Effector CD4-positive, alpha-beta T cell (primary cell): ENCODE data around the gene EID3.
"Not testable (repeated sequence)": the region's sequence is repeated elsewhere in the genome, so short reads cannot be mapped to it uniquely, and the experiment has no call there.

Experiments used
- DNase-seq: peaks from one replicate; pipeline ENCODE4 v3.0.0-alpha.2; 2020

The EID3 gene

GRCh38 chr12:104290320-104290719 lies 13.2 kb upstream of the EID3 start:
- DNase-seq, result no peak

GRCh38 chr12:104290855-104291254 lies 12.7 kb upstream of the EID3 start:
- DNase-seq, result no peak

DNA sequence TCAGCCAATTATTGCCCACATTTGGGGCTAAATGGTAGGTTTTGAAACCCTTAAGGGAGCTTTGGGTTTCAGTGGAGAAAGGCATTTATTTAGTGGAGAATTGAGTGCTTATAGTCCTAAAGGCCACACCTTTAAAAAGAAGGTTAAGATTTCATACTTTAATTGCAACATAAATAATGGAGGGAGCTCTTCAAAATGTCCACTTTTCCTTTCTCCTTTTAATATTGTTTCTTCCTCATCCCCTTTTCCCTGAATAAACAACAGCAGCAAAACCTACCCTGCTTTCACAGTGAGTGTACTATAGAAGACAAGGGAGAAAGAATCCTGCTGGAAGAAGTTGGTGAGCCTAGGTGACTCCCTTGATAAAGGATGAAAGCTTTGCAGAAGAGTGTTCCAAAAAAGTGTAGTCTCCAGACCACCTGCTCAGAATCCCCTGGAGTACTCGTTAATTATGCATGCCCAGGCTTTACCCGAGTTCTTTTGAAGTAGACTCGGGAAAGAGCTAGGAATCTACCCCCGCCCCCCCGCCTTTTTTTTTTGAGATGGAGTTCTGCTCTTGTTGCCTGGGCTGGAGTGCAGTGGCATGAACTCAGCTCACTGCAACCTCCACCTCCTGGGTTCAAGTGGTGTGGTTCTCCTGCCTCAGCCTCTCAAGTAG lies 11.5 kb upstream of the EID3 start:
- no peak for DNase-seq

- no peak for DNase-seq
Measured at GRCh38 chr12:104292872-104293794, 10.4 kb upstream of the EID3 start.

- DNase-seq, result not testable (repeated sequence)
Measured at GRCh38 chr12:104294158-104294859, 9.2 kb upstream of the EID3 start.

GRCh38 chr12:104294927-104295668 lies 8.4 kb upstream of the EID3 start:
- no peak for DNase-seq

DNA sequence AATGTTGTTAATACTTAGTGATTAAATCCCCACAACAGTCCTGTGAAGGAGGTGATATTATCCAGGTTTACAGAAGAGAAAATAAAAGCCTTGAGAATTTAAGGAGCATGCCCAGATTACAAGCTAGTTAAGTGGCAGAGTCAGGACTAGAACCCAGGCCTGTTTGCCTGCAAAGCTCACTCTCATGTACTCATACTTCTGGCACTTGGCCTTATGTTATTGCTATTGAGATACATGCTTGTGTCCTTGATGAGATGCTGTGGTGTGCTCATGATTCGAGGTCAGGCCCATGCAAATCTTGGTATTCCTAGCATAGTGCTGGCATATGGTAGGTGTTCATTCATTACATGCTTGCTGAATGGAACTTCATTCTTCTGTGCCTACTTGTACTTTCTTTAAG lies 7.6 kb upstream of the EID3 start:
- DNase-seq, result no peak

DNA sequence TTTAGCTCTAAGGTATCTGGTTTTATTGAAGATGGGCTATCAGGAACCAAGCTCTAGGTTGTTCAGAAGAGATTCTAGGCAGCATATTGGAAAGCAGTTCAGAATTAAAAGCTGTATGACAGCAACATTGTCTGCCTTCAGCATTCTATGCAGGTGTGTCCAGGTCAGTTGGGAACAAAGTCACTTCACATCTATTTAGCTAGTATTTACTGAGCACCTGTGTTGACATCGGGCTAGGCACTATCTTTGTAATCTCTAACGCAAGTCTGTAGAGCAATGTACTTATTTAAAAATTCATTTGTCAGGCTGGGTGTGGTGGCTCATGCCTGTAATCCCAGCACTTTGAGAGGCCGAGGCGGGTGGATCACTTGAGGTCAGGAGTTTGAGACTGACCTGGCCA lies 6.8 kb upstream of the EID3 start:
- no peak for DNase-seq

DNA sequence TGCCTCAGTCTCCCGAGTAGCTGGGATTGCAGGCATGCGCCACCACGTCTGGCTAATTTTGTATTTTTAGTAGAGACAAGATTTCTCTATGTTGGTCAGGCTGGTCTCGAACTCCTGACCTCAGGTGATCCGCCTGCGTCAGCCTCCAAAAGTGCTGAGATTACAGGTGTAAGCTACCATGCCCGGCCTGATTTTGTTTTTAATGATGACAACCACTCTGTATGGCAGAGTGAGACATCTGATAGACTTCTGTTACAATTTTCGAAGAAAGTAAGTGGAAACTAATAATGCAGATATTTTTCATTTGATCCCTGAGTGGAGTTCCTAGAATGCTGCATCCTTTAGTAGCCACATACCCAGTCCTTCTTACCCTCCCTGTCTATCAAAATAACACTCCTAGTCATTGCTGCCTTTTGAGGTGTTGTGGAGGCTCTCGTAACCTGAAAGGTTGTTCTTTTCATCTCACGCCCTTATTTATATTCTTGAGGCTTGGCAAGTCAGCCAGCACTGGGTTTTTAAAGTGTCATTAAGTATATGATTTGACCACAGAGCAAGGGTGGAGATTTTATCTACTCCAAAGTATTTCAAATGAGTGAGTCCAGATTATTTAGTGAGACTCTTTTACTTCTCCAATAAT lies 5.9 kb upstream of the EID3 start:
- no peak for DNase-seq

GRCh38 chr12:104299842-104300481 lies 3.6 kb upstream of the EID3 start:
- no peak for DNase-seq

GRCh38 chr12:104304261-104305009 lies 896 bp downstream of the EID3 start:
- DNase-seq, result no peak

- no peak for DNase-seq
Measured at GRCh38 chr12:104305349-104305748, 1.8 kb downstream of the EID3 start.

GRCh38 chr12:104306376-104306775 lies 2.8 kb downstream of the EID3 start:
- DNase-seq, result no peak

GRCh38 chr12:104306943-104307654 lies 3.6 kb downstream of the EID3 start:
- DNase-seq, result no peak

DNA sequence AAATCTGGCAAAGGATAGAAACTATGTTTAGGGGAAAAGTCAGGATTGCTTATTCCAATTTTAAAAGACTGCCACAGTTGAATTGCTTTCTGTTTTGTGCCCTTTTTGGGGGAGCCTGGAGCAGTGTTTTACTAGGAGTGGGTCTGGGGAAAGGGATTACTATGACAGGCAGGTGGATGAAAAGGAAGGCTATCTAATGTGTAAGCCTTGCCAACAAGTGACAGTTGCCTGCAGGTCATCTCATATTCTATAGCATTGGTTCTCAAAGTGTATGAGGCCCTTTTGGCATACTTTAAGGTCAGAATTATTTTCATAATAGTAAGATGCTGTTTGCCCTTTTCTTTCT lies 4.1 kb downstream of the EID3 start:
- no peak for DNase-seq

DNA sequence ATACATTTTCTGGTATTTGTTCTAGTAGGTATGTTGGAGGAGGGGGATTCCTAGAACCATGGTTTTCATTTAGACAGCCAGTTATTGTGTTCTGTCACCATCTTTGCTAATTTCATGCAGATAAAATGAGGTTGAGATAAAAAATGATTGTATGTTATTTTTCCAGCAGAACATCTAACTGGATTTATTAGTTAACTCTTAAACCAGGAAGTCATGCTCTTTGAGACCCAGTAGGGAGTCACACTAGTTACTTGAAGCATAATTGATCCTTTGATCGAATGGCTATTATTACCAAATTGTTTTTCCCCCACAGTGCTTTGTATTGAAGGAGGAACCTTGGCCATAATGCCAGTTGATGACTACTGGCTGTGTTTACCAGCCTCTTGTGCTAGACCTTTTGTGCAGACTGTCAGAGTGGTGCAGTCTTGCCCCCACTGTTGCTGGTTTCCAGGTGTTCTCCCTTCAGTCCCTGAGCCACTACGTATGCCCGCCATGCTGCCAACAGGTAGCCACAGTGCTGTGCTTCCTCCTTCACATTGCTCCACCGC lies 6.0 kb downstream of the EID3 start:
- DNase-seq, result no peak

DNA sequence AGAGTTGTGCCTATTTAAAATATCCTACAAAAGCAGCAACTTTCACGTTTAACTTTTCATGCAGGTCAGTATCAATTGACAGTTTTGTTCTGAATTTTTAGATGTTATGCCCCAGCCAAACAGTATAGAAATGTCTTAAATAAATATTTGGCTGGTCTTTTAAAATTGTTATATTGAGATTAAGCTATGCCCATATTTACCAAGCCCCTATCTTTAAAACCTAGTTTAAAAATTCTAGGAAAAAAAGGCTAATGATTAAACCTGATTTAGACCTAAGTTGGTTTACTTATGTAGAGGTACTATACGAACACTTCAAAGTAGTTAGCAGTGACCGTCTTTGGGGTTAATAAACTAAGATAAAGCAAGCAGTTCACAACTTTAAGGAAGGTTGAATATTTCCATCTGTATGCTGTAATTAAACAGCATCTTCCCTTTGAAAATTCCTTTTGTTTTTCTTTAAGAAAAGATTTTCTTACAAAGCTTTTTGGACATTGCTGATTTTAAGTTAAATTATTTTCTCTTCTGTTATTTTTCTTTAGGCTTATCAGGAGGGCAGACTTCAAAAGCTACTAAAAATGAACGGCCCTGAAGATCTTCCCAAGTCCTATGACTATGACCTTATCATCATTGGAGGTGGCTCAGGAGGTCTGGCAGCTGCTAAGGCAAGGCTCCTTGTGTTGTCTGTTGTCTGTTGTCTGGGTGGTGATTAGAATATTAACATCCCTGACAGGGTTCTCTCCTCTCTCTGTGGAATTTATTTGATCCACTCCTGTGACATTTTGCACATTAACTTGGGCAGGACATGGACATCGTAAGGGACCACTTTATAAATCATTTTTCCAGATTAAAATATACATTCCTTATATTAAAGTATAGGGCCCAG lies 7.5 kb downstream of the EID3 start:
- DNase-seq, result no peak

- no peak for DNase-seq
Measured at GRCh38 chr12:104312202-104312601, 8.7 kb downstream of the EID3 start.

DNA sequence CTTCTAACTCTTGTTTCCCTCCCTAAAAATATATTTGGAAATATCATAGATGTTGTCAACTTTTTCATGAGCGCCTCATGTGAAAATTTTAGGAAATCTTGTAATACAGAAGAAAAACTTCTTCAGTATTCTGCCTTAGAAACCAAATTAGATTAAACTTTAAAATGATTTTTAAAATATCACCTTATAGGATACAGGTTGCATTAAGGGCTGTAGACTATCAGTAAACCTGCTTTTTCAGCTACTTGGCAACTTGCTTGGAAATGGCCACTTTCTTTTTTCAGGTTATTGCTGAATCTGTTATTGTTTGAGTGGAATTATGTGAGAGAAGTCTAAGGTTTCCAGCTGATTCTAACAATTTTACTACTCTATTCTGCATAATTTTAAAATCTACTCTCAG lies 9.1 kb downstream of the EID3 start:
- no peak for DNase-seq
